Epidermal melanocyte (primary cell): Measurements from ENCODE around the gene SMARCD3.

Source experiments
- DNase-seq: peaks from one replicate; pipeline ENCODE4 v3.0.0; 2011; ENCODE audit warnings: low spot score; ENCODE audit not compliant: insufficient read length

The SMARCD3 gene

DNA sequence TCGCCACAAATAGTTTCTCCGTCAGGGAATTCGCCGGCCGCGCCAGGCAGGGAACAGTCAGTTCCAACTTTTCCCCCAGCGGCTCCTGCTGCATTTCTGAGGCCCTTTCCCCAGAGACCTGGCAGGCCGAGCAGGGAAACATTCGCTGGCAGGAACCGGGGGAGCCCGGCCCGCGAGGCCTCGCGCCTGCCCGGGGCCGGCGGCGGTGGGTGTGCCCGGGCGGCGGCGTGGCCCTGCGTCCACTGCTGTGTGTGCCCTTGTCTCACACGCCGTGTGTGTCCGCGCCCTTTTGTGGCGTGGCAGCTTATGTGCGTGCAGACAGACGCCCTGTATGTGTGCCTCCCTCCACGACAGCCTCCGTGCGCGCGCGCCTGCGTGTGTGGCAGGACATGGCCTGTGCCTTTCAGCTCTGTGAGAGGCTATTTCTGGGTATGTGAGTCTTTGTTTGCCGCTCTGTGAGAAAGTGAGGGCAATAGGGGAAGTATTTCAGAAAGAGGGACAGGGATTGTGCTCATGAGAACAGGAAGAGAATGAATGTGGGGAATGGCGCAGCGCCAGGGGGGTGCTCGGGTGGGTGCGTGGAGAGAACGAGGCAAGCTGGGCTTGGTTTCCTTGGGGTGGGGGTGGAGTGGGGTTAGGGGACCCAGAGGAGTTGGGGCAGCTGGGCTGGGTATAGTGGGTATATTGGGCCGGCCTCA, 689 bp upstream of the SMARCD3 start:
- peak; percentile 66 for DNase-seq

DNA sequence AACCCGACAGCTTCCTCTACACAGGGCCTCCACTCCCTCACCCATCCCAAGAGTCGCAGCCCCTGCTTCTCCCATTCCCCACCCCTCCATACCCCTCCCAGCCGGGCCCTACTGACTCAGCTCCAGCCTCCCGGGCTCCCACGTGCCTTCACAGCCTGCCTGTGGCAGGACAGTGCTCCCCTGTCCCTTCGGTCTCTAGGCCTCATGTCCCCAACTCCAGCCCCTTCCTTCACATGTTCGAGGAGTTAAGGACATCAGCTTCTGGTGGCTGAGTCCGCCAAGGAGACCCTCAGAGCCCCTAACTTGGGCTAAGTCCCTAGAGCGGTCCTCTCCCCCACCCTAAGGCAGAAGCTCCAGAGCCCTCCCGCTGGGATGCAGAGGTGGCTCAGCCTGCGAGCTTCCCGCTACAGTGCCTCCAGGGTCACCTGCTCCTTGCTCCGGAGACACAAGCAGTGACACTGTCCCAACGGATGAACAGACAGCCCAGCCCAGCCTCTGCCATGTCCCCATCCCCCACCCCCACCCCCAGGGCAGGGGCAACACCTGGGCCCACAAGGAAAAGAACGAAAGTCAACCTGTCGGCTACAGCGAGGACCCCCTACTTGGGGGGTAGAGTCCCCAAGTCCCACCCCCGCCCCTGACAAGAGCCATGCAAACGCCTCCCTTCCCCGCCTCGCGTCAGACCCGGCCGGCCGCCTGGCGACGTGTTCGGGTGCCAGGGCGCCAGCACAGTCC, 716 bp downstream of the SMARCD3 start:
- DNase-seq, result no peak

DNA sequence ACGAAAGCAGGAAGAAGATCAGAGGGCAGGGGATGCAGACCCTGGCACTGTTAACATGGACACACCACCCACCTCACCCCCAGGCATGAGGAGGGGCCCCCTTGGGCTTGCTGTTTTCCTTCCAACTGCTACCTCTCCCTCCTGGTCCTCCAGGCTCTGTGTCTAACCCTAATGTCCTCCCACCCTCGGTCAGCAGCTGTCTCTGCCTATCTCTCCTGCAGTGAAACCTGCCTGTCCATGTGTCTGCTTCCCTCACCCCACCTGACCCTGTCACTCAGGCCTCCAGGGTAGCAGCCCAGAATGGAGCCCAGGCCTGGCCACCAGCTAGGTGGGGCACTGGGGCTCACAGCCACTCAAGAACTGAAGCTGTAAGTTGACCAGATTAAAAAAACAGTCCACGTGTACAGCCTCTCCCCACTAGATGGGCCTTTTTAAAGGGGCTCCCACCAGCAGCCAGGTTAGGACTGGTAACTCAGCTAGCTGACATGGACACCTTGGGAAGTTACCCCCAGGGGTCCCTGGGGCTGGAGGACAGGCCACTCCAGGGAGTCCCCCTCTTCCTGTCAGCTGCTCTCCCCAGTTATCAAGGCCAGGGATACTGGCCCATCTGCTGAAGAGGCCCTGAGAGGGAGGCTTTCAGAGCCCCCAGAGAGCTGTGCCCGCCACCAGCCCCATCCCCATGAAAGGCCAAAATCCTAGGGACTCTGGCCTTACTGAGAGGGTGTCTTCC, 1.5 kb downstream of the SMARCD3 start:
- DNase-seq, result no peak

DNA sequence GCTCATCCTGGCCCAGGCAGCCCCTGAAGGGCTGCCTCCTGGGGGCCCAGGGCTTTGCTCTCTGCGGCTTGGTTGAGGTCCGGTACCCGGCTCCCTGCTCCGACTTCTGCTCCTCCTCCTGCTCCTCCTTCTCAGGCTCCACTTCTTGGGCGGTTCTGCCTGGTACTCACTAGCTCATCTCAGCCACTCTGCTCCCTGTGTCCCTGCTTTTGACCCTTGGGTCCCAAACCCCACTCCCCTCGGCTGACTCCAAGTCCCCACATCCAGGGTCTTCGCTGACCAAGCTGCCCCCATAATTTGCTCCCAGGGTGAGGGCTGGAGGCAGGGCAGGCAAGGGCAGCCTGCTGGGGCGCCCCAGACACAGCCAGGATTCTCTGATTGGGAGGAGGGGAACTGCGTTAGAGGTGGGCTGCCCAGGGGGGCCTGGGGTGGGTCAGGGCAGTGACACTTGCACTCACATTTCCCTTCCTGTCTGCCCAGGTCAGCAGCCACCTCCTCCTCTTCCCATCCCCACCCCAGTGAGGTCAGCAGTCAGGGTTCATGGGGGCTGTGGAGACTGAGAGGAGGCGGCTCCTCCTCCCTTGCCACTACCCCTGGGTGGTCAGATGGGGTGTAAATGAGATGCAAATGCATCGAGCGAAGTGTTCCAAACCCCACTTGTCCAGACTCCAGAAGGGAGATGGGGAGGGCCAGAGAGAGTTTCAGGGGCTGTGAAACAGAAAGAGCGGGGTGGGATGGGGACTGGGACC, 2.2 kb downstream of the SMARCD3 start:
- DNase-seq, result no peak

DNA sequence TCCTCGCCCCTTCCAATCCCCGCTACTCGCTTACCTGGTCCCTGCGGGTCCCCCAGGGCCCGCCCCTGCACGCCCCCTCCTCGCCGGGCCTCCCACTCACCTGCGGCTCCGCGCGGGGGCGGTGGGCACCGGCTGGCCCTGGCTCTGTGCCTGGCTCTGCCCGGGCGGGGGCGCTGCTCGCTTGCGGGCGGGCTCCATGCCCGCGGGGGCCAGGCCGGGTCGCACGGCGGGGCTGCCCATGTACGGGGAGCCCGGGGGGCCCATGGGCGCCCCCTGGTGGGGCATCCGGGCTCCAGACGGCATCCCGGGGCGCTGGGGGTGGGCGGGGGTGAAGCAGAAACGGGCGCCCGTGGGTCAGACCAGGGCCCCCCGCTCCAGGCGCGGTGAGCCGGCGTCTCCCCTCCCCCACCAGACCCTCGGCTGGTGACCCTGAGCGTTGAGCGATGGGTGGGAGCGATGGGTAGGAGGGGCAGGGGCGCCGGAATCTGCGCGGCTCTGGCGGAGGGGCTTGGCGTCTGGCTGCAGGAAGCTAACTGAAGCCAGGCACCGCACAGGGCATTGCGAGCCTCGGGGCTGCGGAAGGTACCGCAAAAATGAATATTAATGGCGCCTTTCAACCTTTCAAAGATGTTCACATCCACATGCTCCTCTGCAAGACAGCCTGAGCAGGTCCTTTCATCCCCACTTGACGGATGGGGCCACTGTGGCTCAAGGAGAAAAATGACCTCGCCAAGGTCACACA, 3.0 kb downstream of the SMARCD3 start:
- DNase-seq, result peak; percentile 84

DNA sequence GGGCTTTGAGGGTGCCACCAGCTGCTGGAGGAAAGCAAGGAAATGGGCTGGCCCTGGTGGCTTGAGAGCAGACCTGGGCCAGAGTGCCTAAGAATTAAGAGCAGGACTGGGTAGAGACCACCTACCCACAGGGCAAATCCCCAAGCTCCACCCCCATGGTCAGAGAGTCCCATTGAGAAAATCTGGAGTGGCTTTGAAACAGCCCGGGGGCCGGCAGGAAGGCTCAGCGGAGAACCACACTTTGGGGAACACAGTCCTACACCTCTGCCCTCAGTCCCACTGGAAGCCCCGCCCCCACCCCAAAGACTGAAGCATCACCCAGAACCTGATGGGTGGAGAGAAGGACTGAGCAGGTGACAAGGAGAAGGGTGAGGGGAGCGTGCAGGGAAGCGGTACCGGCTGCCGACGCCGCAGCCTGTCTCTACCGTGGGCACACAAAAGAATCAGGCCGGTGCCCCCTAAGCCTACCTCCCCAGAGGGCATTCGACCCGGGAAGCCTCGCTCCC, 3.6 kb downstream of the SMARCD3 start:
- no peak for DNase-seq

DNA sequence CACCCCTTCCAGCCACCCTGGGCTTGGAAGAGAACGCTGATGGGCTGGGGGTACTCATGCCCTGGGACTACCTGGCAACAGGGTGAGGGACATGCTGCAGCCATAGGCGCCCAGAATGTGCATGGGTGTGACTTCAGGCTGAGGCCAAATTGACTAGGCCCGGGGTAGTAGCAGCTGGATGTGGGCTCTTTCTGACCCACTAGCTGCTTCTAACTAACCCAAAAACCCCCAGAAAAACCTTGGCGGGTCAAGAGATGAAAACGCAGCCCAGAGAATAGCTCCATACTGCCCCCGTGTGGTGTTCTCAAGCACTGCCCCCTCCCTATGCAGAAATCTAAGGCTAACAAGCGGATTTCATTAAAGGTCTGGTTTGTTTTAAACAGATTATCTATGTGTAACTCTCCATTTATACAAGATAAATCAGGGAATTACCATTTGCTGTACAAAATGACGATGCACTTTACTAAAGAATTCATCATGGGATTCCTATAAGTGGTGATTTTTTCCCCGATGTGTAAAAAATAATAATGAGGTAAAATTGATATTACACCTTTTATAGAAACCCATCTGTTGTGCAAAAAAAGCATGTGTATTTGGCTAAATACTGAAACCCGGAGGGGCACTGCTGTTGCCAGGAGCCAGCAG, 4.2 kb downstream of the SMARCD3 start:
- DNase-seq, result peak; percentile 85

DNA sequence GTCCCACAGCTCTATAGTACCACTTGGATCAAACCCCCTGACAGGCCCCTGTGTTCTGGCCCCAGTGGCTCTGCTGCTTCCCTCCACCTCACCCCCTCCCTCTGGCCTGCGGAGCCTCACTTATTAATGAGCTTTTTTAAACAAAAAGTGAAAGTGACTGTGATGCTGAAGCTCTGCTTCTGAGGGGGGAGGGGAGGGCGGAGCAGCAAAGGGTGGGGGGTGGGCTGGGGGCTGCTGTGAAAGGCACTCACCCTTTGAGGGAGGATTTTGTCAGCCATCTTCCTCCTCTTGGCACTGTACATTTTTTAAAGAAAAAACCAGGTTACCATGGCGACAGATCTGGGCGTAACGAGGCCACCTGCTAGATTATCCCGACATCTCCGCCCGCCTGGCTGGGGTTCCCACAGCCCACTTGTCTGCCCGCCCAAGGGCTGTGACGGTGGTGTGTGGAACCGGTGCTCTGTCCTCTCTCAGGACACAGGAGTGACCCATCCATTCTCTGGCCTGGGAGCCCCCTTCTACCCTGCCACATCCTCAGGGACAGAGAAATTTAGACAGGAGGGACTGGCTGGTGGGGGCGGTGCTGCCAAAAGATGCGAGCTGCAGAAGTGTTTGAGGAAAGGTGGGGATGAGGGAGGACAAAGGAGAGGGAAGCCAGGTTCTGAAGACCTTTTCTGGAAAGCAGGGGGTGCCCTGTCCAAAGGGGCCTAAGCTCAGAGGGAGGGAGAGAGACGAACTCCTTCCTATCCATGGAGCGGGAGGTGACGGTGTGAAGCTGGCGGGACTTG, 4.9 kb downstream of the SMARCD3 start:
- DNase-seq, result no peak

DNA sequence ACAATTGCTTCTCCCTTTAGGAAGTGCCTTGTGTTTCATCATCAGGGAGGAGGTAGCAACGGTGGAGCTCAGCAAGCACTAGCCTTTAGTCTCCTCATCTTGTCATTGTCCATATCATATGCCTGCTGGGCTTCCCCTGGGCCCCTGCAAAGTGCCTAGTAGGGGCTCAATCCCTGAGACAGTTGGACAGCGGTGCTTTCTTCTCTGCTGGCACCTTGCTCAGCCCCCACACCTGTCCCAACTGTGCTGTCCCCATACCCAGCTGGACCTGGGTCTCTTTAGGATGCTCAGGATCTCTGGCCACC, 5.5 kb downstream of the SMARCD3 start:
- no peak for DNase-seq

DNA sequence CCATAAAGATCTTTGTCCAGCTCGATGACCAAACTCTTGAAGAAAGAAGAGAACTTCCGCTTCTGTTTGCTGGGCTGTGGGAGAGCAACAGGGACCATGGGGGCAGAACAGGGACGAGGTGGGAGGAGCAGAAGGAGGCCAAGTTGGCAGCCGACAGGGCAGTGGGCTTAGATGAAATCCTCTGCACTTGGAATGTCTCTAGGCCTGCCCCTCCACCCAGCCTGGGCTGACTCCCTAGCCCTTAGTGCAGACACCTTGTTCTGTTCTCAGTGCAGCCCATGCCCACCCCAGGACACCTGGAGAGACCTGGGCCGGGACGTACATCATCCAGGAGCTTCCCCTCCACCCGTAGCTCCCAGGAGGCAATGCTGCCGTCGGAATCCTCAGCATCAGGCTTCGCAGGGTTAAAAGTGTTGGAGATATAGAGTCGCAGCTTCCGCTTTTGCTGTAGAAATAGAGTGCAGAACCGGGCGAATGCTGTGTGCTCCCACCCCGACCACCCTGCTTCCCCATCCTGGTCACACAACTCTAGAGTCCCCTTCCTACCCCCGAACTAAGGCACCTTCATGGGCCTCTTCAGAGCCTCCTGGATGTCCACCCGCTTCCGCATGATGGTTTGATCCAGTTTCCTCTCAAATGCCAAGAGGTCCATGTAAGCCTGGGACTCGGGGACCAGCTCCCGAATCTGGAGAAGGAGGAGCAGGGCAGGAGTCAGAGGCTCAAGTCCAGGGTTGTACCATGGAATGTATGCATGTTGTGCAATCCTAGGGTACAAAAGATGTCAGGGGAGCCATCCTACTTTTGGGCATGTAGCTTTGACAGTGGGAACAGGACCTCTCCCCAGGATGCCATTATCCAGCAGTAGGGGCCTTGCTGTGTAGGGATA, 6.1 kb downstream of the SMARCD3 start:
- DNase-seq, result no peak

DNA sequence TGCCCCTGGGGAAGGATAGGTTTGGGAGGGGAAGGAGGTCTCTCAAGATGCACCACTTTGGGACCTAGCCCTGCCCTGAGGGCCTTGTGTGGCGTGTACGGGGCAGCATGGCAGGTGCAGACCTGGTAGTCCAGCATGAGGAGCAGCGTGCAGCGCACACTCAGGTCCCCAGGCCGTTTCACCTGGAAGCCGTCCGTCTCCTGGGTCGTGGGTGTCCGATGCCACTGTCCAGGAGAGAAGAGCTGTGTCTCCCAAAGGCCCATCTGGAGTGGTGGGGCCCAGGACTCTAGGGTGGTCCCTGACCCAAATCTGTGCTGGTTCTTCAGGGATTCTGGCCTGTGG, 6.8 kb downstream of the SMARCD3 start:
- no peak for DNase-seq

DNA sequence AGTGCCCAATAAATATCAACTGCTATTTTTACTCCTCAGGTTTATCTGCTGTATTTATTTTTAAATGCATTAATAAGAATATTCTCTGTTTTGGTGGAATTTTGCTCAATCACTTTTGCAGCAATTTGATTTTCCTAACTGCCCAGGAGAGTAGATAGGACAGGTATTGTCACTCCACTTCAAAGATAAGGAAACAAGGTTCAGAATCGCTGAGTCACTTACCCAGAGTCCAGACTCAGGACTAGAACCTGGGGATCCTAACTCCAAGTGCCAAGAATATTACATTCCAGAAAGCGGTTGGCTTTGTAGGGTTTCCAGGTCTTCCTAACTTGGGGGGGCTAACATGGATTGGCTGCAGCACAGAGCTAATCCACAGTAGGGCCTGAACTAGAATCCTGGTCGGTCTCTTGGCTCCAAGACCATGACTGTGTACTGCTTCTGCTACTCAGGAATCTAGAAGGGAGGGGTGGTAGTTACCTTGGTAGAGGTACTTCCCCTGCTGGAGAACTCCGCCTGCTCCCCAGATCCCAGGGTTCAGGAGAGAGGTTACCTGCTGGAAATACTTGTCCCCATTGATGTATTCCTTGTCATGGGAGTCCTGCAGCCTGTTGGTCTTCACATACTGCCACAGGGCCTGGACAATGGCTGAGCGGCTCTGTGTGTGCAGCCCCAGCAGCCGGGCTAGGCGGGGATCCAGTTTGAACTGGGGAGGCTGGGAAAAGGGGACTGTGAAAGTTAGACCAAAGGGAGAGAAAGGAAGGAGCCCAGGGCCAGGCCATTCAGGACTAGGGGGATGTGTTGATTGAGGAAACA, 7.3 kb downstream of the SMARCD3 start:
- DNase-seq, result no peak

DNA sequence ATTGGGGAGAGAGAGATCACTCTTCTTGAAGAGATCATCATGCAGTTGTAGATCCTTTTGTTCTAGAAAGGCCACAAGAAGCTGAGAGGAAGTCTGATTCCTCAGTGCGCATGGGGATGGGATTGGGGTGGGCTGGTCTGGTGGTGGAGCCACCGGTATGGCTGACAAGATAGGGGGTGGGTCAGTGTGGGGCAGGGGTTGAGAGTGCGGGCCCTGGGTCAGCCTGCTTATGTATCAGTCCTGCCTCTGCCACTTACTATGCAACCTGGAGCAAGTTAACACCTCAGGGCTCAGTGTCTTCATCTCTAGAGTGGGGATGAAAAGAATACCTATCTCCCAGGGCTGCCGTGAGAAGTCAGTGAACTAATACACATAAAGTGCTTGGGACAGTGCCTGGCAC, 8.0 kb downstream of the SMARCD3 start:
- DNase-seq, result no peak

DNA sequence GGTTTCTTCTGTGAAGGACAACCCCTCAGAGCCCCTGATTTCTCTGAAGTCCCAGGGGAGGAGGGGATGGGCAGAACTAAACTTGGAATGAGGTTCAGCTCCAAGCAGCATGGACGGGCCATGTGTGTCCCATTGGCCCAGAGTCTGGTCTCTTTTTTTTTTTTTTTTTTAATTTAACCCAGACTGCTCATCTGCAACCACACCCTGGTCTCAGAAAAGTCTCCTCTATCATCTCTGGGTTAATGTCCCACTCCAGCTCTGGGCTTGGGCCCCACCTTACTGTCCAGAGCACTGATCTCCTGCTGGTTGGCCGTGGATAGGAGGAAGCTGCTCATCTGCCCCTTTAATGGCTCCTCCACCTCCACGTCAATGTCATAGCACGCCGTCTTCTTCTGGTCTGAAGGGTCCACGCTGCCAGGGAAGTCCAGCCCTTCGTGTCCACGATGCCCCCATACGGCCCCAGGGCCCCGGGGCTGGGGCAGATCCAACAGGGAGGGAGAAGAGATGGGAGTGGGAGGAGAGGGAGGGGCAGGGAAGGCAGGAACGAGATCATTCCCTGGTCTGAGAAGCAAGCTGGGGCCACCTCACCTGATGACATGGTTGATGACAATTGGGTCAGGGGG, 8.5 kb downstream of the SMARCD3 start:
- no peak for DNase-seq

DNA sequence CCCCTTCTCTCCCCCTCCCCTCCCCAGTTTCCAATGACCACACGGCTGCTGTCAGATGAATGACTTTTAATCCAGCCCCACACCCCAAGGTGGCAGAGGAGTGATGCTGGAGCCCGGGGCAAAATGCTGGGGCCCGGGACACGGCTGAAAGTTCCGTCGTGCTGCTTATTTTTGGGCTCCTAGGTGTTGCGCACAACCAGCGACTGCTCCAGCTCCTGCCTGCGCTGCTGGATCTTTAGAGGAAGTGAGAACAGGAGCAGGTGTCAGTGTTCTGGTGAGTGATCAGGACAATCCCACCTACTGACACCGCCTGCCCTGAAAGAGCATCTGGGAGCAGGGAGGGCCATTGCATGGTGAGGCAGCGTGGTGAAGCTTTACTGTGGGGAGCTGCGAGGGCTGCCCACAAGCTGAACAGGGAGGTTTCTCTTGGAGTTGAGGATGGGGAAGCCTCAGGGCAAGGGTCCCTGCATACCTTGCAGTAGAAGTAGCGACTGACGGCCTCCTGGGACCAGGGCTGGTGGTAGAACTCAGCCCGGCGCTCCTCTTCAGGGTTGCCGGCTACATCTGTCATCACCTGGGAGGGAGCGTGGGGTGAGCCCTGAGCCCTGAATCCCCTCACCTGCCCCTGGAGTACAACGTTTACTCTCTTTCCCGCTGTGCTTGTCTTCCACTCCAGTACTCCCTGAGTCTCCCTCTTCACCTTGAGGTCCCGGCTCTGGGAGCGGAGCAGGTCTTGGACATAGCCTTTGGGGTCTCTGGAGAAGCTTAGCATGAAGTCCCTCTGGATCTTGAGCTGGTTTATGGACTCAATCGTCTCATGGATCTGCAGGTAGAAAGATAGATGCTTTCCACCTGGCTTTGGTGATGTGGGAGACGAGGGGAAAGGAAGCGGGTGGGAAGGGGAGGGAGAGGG, 9.3 kb downstream of the SMARCD3 start:
- no peak for DNase-seq

DNA sequence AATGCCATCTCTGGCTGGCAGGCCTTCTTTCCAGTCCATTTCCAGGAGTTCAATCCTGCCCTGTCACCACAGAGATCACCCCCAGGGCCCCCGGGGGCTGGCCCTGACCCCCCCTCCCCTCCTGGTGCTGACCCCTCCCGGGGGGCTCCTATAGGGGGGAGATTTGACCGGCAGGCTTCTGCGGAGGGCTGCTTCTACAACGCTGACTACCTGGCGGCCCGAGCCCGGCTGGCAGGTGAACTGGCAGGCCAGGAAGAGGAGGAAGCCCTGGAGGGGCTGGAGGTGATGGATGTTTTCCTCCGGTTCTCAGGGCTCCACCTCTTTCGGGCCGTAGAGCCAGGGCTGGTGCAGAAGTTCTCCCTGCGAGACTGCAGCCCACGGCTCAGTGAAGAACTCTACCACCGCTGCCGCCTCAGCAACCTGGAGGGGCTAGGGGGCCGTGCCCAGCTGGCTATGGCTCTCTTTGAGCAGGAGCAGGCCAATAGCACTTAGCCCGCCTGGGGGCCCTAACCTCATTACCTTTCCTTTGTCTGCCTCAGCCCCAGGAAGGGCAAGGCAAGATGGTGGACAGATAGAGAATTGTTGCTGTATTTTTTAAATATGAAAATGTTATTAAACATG, 10.2 kb downstream of the SMARCD3 start:
- DNase-seq, result no peak
